NK-92 (cell line): ENCODE data around the gene ERMAP.
"Not testable (repeated sequence)": the region's sequence is repeated elsewhere in the genome, so short reads cannot be mapped to it uniquely, and the experiment has no call there.

Source experiments
- DNase-seq: peaks from one replicate; lab custom pipeline; 2025; ENCODE audit not compliant: unreplicated experiment; lab: John Stamatoyannopoulos, UW

Gene ERMAP

GRCh38 chr1:42807056-42807668, 9.8 kb upstream of the ERMAP start:
- no peak for DNase-seq

DNA sequence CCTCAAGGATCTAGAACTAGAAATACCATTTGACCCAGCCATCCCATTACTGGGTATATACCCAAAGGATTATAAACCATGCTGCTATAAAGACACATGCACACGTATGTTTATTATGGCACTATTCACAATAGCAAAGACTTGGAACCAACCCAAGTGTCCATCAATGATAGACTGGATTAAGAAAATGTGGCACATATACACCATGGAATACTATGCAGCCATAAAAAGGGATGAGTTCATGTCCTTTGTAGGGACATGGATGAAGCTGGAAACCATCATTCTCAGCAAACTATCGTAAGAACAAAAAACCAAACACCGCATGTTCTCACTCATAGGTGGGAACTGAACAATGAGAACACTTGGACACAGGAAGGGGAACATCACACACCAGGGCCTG, 2.1 kb upstream of the ERMAP start:
- not testable (repeated sequence) for DNase-seq

GRCh38 chr1:42815941-42816584, 859 bp upstream of the ERMAP start:
- no peak for DNase-seq

DNA sequence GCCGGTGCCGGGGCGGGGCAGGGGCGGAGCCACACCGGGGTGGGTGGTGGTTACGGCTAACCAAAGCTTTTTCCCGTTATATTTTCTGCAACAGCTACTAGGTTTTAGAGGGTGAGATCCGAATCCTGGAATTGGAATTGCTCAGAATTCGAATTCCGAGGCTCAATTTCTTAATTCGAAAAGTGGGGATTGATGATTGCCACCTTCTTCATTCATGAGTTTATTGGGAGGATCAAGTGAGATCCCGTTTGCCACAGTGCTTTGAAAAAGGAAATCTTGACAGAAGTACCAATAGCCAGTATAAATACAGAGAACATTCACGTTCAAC, 482 bp downstream of the ERMAP start:
- no peak for DNase-seq

DNA sequence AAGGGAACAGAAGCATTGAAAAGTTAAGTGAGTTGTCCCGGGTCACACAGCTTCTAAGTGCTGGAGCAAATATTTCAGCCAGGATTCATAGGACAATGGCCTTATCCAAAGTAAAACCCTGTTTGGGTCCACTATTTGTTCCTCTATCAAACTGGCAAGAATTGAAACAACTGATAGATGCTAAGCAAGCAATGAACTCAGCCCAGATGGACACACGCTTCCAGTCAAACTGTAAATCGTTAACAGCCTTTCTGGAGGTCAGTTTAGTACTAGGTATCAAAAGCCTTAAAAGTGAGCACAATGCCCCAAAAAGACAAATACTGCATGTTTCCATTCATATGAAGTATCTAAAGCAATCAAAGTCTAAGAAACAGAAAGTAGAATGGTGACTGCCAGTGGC, 1.1 kb downstream of the ERMAP start:
- no peak for DNase-seq

- no peak for DNase-seq
These were observed 3.9 kb downstream of the ERMAP start for GRCh38 chr1:42820813-42821212.

DNA sequence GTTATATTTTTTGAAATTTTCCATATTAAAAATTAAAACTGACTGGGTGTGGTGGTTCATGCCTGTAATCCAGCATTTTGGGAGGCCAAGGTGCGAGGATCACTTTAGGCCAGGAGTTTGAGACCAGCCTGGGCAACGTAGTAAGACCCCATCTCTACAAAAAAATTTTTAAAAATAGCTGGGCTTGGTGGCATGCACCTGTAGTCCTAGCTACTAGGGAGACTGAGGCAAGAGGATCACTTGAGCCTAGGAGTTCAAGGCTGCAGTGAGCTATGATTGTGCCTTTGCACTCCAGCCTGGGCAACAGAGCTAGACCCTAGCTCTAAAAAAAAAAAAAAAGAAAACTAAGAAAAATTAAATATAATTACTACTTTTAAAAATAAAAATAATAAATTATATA, 4.8 kb downstream of the ERMAP start:
- no peak for DNase-seq

DNA sequence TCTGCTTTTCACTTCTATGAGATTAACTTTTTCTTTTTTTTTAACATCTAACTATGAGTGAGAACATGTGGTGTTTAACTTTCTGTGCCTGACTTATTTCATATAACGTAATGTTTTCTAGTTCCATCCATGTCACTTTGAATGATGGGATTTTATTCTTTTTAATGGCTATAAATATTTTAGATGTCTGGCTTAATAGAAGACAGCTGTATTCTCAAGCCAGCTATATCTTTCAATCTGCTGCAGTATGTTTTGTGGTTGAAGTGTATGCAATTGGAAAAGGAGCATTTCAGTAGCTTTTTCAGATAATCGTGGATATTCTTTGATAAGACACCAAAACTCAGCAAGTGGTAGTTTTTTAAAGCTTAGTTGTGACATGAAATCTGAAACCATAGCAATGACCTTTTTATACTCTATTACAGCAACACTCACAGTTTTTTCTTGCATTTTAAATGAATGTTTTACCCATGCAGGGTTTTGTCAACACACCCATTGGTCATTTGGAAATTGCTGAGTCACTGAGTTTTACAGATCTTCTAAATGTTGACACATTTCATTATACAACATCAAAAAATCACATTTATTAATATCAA, 6.0 kb downstream of the ERMAP start:
- DNase-seq: no peak

DNA sequence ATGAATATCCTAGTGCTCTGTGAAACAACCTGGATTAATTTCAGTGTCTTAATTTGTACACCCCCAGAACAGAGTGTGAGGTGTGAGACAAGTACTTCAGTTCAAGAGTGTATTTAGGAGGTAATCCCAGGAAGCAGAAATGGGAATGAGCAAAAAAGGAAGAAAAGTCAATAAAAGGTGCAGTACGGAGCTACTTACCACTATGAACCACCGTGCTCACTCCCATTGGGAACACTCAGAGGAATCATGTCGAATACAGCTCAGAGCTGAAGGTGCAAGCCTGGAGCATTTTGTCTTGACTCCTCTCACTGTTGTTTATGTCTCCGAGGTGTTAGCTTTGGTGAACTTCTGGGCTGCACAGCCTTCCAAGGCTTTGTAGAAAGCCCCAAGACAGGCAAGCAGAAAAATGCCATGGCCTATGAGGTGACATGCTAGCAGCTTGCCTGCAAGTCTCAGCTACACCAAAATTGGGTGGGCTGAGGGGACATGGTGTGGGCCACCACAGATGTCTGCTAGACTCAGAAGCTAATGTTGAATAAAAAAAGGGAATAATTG, 7.6 kb downstream of the ERMAP start:
- DNase-seq: no peak

DNA sequence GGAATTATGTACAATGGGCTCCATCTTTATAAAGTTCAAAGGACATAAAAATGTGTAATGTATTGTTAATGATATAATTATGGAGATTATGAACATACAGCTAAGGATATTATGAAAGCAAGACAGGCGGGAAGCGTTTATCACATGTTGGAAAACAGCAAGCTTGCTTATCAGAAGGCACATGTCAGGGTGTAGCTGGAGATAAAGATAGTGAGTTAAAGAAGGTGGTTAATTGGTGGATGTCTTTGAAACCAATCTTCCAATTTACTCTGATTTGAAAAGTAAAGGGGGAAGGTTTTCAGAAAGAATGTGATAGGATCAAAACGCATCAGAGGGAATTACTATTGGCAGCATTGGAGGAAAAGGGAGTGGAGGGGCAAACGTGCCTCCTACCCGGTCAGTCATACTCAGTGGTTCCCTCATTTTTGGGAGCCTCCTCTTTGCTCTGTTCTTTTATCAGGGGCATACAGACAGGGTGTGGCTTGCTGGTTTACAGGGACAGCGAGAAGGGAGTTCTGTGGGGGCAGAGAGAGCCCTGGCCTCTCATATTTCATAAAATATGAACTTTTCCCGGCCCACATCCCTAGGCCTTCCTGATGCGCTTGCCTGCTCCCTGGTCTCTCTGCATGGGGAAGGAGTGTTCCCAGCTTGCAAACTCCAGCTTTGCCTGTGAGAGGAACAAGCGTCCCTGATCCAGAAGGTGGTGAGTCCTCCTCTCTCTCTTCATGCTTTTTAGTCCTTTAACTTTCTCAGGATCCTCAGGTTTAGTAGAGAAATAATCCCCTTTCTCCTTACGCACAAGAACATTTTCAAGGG, 8.3 kb downstream of the ERMAP start:
- no peak for DNase-seq

DNA sequence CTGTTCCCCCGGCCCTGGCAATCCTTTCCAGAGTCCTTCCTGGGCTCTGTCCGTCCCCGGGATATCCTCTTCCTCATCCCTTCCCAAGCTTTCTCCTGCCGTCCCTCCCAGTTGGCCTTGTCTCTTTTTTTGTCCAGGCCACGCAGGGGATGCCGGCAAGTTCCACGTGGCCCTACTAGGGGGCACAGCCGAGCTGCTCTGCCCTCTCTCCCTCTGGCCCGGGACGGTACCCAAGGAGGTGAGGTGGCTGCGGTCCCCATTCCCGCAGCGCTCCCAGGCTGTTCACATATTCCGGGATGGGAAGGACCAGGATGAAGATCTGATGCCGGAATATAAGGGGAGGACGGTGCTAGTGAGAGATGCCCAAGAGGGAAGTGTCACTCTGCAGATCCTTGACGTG, 13.7 kb downstream of the ERMAP start:
- DNase-seq: no peak

GRCh38 chr1:42831273-42831672, 14.4 kb downstream of the ERMAP start:
- DNase-seq: no peak

DNA sequence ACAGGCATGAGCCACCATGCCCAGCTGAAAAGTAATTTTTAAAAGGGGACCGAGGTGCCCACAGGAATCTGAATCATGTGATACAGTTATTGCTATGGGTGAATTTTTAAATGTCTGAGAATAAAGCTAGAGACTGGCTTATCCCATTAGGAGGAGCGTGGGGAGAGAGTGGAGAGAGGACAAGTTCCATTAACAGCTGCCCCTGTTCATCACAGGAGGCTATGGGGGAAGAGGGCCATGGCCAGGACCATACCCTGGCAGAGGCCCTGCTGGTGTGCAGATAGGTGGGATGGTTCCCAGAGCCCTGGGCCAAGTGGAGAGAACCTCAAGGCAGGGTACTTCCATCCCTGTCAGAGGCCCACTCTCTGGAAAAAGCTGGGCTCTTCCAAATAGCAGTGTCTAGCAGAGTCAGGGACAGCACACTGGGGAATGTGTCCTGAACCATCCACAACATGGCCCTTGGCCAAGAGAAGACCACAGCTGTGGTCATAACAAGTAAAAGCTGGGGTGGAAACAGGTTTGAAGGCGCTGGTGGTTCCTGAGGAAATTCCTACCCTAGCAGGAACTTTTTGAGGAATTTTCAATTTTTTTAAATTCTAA, 15.8 kb downstream of the ERMAP start:
- DNase-seq: no peak

- DNase-seq: no peak
These were observed 17.1 kb downstream of the ERMAP start for GRCh38 chr1:42833981-42834380.

DNA sequence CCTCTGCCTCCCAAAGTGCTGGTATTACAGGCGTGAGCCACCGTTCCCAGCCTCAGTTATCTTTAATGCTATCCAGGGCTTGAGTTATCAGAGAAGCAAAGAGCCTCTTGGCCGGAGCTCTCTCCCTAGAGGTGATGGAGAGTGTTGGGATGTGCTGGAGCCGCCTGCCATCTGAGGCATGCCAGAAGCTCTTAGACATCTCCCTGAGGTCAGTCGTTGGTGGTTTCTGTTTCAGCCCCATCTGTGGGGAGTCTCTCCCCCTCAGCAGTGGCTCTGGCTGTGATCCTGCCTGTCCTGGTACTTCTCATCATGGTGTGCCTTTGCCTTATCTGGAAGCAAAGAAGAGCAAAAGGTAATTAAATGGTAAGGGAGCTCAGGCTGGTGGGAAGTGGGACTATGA, 17.9 kb downstream of the ERMAP start:
- no peak for DNase-seq

DNA sequence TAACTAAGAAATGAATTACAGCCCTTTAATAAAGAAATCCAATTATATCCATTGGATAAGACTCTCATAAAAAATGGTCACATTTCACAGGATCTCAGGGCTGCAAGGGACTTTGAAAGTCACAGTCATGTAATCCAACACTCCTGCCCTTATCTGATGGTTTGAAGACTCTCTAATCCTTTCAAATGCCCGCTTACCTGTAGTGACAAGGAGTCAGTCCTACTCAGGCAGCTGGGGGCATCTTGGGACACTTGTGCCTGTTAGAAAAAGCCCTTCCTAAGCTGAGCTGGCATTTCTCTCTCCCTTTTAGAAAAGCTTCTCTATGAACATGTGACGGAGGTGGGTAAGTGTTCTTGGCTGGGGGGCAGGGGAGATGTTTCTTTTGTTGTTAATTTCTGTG, 18.5 kb downstream of the ERMAP start:
- DNase-seq: no peak

DNA sequence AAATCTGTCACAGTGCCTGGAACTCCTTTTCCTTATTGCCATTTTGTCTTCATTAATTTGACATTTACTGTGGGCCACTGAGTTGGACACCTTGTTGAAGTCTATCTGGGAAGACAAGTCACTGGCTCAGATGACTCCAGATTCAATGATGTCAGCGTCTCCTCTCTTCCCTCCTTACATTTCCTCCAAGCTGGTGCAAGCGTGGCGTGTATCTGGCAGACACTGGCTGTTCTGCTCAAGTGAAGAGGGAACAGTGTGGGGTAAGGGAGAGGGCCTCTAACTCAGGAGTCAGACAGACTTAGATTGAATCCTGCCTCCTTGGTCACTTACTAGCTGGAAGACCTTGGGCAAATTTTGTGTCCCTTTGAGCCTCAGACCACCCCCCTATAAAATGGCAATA, 20.8 kb downstream of the ERMAP start:
- no peak for DNase-seq

GRCh38 chr1:42838482-42839190, 21.7 kb downstream of the ERMAP start:
- no peak for DNase-seq

DNA sequence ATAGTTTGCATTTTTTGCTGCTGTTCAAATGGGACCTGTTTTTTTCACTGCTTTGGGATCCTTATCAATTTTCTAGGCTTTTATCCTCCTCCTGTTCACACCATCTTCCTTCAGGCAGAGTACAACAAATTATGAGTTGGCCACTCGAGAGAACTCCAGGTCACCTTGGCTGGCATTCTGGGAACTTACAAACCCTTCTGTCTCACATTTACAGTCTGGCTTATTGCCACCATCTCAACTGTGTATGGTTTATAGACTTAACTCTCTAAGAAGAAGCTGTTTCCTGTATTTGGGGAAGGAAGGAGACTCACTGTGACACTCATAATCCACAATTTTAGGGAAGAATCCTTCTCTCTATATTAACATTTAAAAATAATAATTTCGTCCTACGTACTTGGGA, 24.1 kb downstream of the ERMAP start:
- no peak for DNase-seq

GRCh38 chr1:42841440-42842147, 24.7 kb downstream of the ERMAP start:
- DNase-seq: no peak
